ENCODE data around the gene SH3GL3. TPM values are rescaled to one million over a fixed set of nuclear protein-coding genes. Genes with fewer than 3 reads are reported as not detected.
A peak's percentile ranks its signal among the peaks of the same experiment; 100 is the strongest.

Gene SH3GL3
- total and polyA plus RNA-seq, 2 of the 8 experiments (the other 6 are each of a cell fraction or from before 2014, with no cell fraction given), result 14.1 to 19.1 TPM

DNA sequence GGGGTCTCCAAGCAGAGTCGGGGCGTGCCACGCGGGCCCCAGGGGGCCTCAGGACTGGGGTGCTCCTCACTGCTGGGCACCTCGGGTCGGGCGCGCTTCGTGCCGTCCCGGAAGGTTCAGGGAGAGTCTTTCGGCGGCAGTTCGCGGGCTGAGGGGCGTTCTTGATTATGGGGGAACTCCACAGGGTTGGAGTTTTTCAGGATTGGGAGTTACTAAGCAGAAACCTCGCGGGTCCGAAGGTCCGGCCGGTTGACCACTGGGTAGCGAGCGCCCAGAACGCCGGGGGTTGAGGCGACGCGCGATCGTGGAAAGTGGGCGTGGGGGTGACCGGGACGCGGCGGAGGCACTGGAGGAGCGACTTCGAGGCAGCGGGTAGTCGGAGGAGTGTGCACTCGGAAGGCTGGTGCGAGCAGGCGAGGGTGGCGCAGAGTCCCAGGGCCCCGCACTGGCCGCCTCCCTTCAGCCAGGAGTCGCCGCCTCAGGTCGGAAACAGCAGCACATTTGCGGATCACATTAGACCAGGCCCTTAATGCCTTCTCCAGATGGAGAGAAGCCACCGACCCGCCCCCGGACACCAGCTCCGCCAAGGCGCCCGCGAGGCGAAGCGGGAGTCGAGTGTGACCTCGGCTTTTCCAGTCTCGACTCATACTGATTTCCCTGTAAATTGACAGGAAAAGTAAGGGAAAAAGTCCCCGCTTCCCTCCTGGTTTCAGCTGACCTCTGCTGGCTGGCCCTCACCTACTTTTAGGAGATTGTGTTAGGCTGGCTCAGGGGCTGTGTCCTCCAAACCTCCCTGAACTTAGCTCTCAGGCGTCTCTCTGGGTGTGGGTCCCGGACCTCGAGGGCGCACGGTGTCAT is 207.5 kb downstream of the SH3GL3 start (continued):
- peak; percentile 92 for TF ChIP-seq KDM4A (IDR thresholded peaks at IDR 0.05; ENCODE audit: low read depth, low read length, severe bottlenecking)
- TF ChIP-seq SUZ12 (IDR thresholded peaks at IDR 0.05; ENCODE audit: low read length), result 0 out of 2 replicates have a peak, but pooled peaks have one; percentile 51
- TF ChIP-seq CTCF (IDR thresholded peaks at IDR 0.05; ENCODE audit: control extremely low read depth in 1 of 3, insufficient read depth in 1 of 3, low read depth in 1 of 3, low read length in 3 of 3), result peak in 1 of 3 experiments; percentile 9; a peak in 1 of 4 replicates
- TF ChIP-seq RXRA (IDR thresholded peaks at IDR 0.05; ENCODE audit: insufficient read depth, low read depth, low read length), result no peak
- peak; percentile 44 for TF ChIP-seq ASH2L (IDR thresholded peaks at IDR 0.05; ENCODE audit: low read length)
- no peak for TF ChIP-seq GABPA (IDR thresholded peaks at IDR 0.05; ENCODE audit: borderline replicate concordance, insufficient read depth, low read length)
- no peak for TF ChIP-seq NANOG (IDR thresholded peaks at IDR 0.05; ENCODE audit: insufficient read depth, low read depth, low read length, poor library complexity, severe bottlenecking)
- TF ChIP-seq SP1 (IDR thresholded peaks at IDR 0.05; ENCODE audit: low read depth, low read length), result no peak
- TF ChIP-seq BCL11A (IDR thresholded peaks at IDR 0.05; ENCODE audit: low read depth in 2 of 2, low read length in 2 of 2), result no peak
- TF ChIP-seq TBP (IDR thresholded peaks at IDR 0.05; ENCODE audit: low read depth, low read length), result peak; percentile 22; the same call in 1 of the 2 replicates
- 0 out of 2 replicates have a peak, but pooled peaks have one; percentile 15 for TF ChIP-seq GTF2F1 (IDR thresholded peaks at IDR 0.05; ENCODE audit: borderline replicate concordance, low read depth, low read length)
- no peak for TF ChIP-seq FOSL1 (IDR thresholded peaks at IDR 0.05; ENCODE audit: insufficient read depth, low read depth, low read length)
- TF ChIP-seq E2F6 (IDR thresholded peaks at IDR 0.05), result peak; percentile 34
- TF ChIP-seq NRF1 (IDR thresholded peaks at IDR 0.05; ENCODE audit: low read depth, low read length), result no peak
- 0 out of 2 replicates have a peak, but pooled peaks have one; percentile 60 for TF ChIP-seq RBBP5 (IDR thresholded peaks at IDR 0.05; ENCODE audit: borderline replicate concordance, low read depth, low read length)
- no peak for TF ChIP-seq RAD21 (IDR thresholded peaks at IDR 0.05 in 1 of 2, conservative IDR thresholded peaks at IDR 0.05 in 1 of 2; ENCODE audit: low read depth in 2 of 2, low read length in 2 of 2)
- no peak for TF ChIP-seq ZNF274 (IDR thresholded peaks at IDR 0.05; ENCODE audit: borderline replicate concordance, extremely low read depth, low read length)
- no peak for TF ChIP-seq CEBPB (IDR thresholded peaks at IDR 0.05; ENCODE audit: low read depth, low read length)
- TF ChIP-seq JUN (IDR thresholded peaks at IDR 0.05; ENCODE audit: low read depth, low read length), result no peak

Data from H1 (cell line).